Rectal smooth muscle tissue (tissue), 1 donor: ENCODE results near the gene SIRT7.
"Not testable (repeated sequence)": the region's sequence is repeated elsewhere in the genome, so short reads cannot be mapped to it uniquely, and the experiment has no call there.

Experiments used
- H3K27ac ChIP-seq: one replicate; pipeline ENCODE4 v1.7.0; 2013; ENCODE audit warnings: low read depth, low read length, inconsistent platforms
- H3K27me3 ChIP-seq: one replicate; pipeline ENCODE4 v1.7.0; 2013; ENCODE audit warnings: low read length; ENCODE audit not compliant: control insufficient read depth, insufficient read depth
- H3K36me3 ChIP-seq: one replicate; pipeline ENCODE4 v1.7.0; 2013; ENCODE audit warnings: low read length; ENCODE audit not compliant: control insufficient read depth, insufficient read depth
- H3K4me1 ChIP-seq: one replicate; pipeline ENCODE4 v1.7.0; 2013; ENCODE audit warnings: low read length; ENCODE audit not compliant: control insufficient read depth, insufficient read depth
- H3K4me3 ChIP-seq: one replicate; pipeline ENCODE4 v1.7.0; 2013; ENCODE audit warnings: low read length
- H3K9ac ChIP-seq: one replicate; pipeline ENCODE4 v1.7.0; 2013; ENCODE audit warnings: low read length

Gene SIRT7

DNA sequence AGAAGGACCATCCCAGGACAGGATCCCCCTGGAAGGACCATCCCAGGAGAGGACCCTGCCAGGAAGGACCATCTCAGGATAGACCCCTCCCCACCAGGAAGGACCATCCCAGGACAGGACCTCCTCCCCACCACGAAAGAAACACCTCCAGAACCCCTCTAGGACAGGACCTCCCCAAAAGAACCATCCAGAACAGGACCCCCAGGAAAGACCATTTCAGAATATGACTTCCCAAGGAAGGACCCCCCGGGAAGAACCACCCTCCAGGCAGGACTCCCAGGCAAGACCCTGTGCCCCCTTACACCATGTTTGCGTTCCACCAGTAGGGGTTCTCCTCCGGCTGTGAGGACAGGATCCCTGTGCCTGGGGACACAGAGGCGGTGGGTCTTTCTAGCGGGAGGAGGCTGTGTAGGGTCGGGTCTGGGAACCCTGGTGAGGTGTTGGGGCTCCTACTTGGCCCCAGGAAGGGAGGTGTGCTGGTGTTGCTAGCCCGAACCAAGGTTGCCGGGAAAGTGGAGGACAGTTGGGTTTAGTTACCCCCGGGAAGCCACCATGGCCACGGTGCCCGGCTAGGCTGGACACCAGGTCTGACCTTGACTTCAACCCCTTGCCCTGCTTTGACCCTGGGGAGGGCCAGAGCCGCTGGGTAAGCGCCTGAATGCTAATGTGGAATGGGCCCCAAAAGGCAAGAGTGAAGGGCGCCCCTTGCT lies 40.8 kb upstream of the SIRT7 start:
- Histone ChIP-seq H3K4me3 (no peak overlapping the region), H3K36me3 (no peaks in the 10 kb centered on the region), H3K27ac (no peak overlapping the region), H3K9ac (no peak overlapping the region), H3K27me3 (peaks cover 35% of the 10 kb centered on the region), H3K4me1 (no peaks in the 10 kb centered on the region)

DNA sequence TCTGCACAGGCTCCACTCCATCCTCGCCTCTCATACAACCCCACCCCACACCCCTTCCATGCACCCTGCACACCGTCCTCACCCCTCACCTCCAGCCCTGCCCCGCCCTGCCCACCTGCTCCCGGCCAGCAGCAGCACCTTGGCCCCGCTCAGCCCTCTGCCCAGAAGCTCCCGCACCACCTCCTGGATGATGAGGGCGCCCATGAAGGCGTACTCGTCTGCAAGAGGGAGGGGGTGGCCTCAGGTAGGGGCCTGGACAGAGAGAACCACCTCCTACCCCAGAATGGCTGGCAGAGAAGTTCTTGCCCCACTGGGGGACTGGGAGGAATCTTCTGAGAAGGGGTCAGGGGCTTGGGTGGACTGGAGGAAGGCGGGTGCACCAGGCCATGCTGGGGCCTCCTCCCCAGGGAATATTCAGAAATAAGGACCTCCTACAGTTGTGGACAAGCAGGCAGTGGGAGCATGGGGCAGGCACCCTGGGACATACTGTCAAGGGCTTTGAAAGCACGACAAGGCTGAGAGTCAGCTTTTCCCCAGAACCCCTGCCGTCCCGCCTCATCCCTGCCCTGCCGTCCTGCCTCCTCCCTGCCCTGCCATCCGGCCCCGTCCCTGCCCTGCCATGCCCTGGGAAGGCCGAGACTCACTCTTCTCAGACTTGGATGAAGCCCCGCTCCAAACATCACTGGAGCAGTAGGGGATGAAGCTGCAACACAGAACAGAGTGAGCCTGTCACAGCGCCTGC lies 39.9 kb upstream of the SIRT7 start:
- Histone ChIP-seq H3K36me3 (no peaks in the 10 kb centered on the region), H3K27me3 (peaks cover 30% of the 10 kb centered on the region), H3K4me1 (no peaks in the 10 kb centered on the region)

DNA sequence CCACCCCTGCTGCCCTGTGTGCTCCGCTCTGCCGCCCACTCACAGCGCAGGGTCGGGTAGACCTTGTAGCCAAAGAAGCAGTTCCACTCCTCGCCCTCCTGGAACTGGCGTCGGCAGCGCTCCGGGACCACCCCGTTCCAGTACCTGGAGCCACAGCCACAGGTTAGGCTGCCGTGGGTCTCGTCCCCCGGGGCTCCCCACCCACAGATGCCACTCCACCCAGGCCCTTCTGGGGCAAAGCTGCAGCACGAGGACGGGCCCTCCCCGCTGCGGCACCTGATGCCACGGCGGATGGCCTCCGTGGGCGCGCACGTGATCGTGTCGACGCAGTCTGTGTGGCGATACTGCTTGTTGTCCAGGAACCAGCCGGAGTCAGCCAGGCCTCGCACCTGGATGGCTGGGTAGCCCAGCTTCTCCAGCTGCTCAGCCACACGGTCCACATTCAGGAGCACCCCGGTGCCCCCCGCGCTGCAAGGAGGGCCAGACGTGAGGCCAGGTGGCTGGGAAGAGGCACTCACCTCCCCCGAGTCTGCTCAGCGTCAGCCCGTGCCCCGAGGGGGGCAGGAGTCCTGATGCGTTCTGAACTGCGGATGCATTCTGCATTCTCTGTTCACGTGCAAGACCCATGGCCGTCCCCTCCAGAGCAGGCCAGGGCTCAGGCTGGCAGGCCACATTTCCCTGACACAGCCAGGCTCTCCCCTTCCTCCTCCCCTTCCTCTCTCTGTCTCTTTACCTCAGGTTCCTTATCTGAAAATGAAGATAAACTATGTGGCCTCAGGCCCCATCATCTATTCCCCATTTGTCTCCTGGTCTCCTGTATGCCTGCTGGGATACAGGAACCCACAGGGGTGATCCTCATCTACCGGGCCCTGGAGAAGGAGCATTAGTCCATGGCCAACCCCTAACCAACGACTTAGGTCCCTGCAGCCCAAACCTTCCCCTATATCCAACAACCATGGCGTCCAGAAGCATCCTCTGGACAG lies 38.9 kb upstream of the SIRT7 start:
- Histone ChIP-seq H3K9ac (no peak overlapping the region), H3K36me3 (no peaks in the 10 kb centered on the region), H3K27ac (no peak overlapping the region), H3K4me1 (no peaks in the 10 kb centered on the region), H3K4me3 (no peak overlapping the region), H3K27me3 (peaks cover 23% of the 10 kb centered on the region)

More for the DNA sequence above, 39.9 kb upstream of the SIRT7 start:
- H3K9ac ChIP-seq = no peak overlapping the region
- H3K4me3 ChIP-seq = no peak overlapping the region
- H3K27ac ChIP-seq = no peak overlapping the region

DNA sequence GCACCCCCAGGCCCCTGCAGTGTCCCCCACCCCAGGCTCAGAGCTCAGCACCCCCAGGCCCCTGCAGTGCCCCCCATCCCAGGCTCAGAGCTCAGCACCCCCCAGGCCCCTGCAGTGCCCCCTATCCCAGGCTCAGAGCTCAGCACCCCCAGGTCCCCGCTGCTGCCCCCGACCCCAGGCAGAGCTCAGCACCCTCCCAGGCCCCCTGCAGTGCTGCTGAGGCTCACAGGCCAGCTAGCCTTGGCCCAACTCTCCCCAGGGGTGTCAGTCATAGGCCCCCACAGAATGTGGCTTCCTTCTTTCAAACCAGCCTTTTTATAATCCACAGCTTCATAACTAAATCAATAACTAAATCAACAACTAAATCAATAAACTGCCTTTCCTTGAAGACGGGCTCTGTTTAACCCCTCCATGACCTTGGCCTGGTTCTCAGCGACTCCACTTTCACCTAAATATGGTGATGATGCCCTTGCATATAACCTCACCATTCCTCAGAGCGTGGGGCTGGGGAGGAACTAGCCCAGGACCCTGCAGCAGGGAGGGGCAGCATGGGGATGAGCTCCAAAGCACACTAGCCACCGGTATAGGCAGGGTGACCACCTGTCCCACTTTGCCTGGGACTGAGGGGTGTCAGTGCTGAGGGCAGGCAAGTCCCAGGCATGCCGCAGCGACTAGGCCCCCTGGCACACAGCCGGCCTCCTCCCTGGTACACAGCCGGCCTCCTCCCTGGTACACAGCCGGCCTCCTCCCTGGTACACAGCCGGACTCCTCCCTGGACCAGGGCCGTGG lies 38.0 kb upstream of the SIRT7 start:
- H3K9ac ChIP-seq = no peak overlapping the region
- H3K36me3 ChIP-seq = no peaks in the 10 kb centered on the region
- H3K27ac ChIP-seq = no peak overlapping the region
- peaks cover 19% of the 10 kb centered on the region for H3K27me3 ChIP-seq
- H3K4me1 ChIP-seq = no peaks in the 10 kb centered on the region
- H3K4me3 ChIP-seq = no peak overlapping the region

DNA sequence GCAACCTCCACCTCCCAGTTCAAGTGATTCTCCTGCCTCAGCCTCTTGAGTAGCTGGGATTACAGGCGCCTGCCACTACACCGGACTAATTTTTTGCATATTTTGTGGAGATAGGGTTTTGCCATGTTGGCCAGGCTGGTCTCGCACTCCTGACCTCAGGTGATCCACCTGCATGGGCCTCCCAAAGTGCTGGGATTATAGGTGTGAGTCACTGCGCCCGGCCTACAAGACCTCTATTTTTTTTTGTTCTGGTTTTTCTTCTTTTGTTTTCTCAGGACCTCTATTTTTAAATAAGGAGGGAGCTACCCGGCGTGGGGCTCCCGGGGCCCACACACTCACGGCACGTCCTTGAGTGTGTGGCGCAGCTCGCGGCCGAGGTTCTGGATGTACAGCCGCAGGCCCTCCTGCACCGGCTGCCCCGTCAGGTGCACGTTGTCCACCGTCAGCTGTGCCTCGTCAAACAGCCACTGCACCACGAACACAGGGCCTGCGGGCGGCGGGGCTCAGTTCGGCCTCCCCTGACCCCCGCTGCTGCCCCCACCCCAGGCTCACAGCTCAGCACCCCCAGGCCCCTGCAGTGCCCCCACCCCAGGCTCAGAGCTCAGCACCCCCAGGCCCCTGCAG lies 37.2 kb upstream of the SIRT7 start:
- Histone ChIP-seq H3K27ac (no peak overlapping the region), H3K4me3 (no peak overlapping the region), H3K27me3 (peaks cover 17% of the 10 kb centered on the region)

DNA sequence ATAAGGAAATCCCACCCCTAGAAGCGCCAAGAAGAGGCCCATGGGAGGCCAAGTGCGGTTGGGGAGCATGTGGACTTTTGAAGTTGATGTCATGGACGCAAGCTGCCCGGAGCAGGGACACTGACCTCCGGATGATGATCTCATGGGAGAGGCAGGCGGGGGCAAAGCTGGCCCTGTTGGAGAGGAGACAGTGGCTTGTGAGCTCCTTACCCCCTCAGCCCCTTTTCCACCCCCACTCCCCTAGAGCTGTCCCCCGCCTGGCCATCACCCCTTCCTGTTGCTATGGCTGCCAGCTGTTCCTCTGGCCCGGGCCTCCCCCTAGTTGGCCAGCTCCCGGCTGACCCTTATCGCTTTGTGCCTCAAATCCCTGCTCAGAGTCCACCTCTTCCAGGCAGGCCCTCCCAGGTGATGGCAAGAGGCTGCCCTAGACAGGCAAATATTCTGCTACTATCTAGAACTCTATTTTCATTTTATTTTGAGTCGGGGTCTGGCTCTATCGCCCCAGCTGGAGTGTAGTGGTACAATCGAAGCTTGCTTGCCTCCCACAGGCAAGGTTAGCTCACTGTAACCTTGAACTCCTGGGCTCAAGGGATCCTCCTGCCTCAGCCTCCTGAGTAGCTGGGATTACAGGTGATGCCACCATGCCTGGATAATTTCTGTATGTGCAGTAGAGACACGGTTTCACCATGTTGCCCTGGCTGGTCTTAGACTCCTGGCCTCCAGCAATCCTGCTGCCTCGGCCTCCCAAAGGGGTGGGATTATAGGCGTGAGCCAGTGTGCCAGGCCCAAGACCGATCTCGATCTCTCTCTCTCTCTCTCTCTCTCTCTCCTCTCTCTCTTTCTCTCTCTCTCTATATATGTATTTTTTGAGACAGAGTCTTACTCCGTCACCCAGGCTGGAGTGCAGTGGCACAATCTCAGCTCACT lies 36.4 kb upstream of the SIRT7 start:
- Histone ChIP-seq H3K27me3 (peaks cover 13% of the 10 kb centered on the region), H3K9ac (no peak overlapping the region), H3K36me3 (no peaks in the 10 kb centered on the region)

More for the DNA sequence above, 37.2 kb upstream of the SIRT7 start:
- Histone ChIP-seq H3K9ac (no peak overlapping the region), H3K4me1 (no peaks in the 10 kb centered on the region), H3K36me3 (no peaks in the 10 kb centered on the region)

DNA sequence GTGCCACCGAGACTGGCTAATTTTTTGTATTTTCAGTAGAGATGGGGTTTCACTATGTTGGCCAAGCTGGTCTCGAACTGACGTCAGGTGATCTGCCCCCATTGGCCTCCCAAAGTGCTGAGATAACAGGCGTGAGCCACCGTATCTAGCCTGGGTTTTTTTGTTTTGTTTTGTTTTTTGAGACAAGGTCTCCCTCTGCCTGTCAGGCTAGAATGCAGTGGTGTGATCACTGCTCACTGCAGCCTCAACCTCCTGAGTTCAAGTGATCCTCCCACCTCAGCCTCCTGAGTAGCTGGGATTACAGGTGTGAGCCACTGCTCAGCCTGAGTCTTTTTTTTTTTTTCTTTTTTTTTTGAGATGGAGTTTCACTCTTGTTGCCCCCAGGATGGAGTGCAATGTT lies 35.5 kb upstream of the SIRT7 start:
- not testable (repeated sequence) for H3K9ac ChIP-seq, H3K36me3 ChIP-seq, H3K27me3 ChIP-seq, H3K4me1 ChIP-seq, H3K27ac ChIP-seq, H3K4me3 ChIP-seq

More for the DNA sequence above, 36.4 kb upstream of the SIRT7 start:
- H3K4me1 ChIP-seq = no peaks in the 10 kb centered on the region
- no peak overlapping the region for H3K4me3 ChIP-seq
- H3K27ac ChIP-seq = no peak overlapping the region

DNA sequence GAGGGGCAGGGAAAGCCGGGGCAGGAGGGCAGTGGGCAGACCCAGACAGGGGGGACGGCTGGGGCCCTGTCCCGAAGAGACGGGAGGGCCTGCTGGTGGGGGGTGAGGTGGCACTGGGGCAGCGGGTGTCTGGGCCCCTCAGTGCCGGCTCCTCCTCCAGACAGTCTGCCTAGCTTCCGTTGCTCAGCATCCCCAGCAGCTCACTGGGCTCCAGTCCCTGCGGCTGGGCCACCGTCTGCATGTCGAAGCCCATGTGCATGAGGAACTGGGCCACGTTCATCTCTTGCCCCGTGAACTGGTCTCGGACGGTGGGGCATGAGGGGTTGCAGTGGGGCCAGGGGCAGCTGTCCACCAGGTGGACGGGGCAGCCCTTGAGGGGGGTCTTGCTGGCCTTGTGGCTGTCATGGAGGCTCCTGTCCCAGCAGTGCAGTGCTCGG lies 34.8 kb upstream of the SIRT7 start:
- Histone ChIP-seq H3K36me3 (no peaks in the 10 kb centered on the region), H3K27me3 (peaks cover 3% of the 10 kb centered on the region), H3K4me1 (no peaks in the 10 kb centered on the region), H3K9ac (no peak overlapping the region), H3K27ac (no peak overlapping the region), H3K4me3 (no peak overlapping the region)

DNA sequence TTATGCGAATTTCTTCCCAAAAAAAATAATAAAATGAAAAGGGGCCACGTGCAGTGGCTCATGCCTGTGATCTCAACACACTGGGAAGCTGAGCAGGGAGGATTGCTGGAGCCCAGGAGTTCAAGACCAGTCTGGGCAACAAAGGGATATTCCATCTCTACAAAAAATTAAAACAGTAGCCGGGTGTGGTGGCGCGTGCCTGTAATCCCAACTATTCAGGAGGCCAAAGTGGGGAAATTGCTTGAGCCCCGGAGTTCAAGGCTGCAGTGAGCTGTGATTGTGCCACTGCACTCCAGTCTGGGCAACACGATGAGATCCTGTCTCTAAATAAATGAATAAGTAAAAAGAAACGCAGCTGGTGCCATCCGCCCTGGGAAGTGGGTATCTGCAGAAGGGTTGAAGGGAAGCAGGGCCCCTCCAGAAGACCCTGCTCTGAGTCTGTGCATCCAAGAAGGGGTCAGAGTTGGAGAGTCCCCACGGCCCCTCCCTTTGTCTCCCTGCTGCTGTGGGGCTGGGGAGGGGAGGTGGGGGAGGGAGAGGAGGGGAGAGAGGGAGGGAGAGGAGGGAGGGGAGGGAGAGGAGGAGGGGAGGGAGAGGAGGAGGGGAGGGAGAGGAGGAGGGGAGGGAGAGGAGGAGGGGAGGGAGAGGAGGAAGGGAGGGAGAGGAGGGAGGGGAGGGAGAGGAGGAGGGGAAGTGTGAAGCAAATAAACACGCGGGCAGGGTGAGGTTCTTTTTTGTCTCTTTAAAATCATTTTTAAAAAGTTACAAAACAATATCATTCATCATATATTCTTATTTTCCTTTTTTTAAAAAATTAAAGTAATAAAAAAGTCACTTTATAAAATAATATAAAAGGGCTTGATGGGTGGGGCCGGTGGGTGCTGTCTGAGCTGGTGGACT lies 34.1 kb upstream of the SIRT7 start:
- Histone ChIP-seq H3K27me3 (peaks cover 3% of the 10 kb centered on the region), H3K4me1 (no peaks in the 10 kb centered on the region), H3K9ac (no peak overlapping the region), H3K27ac (no peak overlapping the region), H3K4me3 (no peak overlapping the region), H3K36me3 (no peaks in the 10 kb centered on the region)

DNA sequence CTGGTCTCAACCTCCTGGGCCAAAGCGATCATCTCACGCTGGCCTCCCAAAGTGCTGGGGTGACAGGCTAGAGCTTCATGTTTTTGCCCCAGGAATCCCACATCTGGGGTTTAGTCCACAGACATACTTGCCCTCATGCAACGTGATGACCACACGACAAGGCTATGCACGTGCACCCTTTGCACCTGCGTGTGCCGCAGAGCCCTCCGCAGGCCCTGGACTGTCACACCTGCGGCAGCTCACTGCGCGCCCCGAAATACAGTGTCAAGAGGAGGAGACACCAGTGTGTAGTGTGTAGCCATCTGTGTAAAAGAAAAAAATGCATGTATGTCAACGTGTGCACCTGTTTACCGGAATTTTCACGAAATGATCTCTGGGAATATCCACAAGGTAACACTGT lies 32.5 kb upstream of the SIRT7 start:
- no peaks in the 10 kb centered on the region for H3K27me3 ChIP-seq
- H3K27ac ChIP-seq = no peak overlapping the region
- no peak overlapping the region for H3K9ac ChIP-seq
- no peak overlapping the region for H3K4me3 ChIP-seq
- H3K36me3 ChIP-seq = no peaks in the 10 kb centered on the region
- no peaks in the 10 kb centered on the region for H3K4me1 ChIP-seq
